Transverse colon (tissue), 3 donors: ENCODE data around the gene KIF3A.

Experiments used
- EP300 ChIP-seq: sonication (generic); formaldehyde crosslinking; IDR thresholded peaks from one replicate; pipeline ENCODE4 v1.6.1; 2017; ENCODE audit warnings: antibody characterized with exemption, low read depth
- POLR2A ChIP-seq: fragments of 450-650 bp; IDR thresholded peaks from one replicate; pipeline ENCODE4 v1.6.1; 2016; ENCODE audit warnings: antibody characterized with exemption, mild to moderate bottlenecking, moderate library complexity
- TF ChIP-seq, protein P1 (sequence below), 5 experiments: fragments of 200-600 bp in 3 of 5; fragments of 450-650 bp in 2 of 5; sonication (generic) in 3 of 5; IDR thresholded peaks; 1 replicate in 2 of 5; 2 replicates in 3 of 5; pipeline ENCODE4 v1.5.1; 2016 to 2017; ENCODE audit warnings: antibody characterized with exemption in 5 of 5, inconsistent platforms in 3 of 5, mild to moderate bottlenecking in 2 of 5, moderate library complexity in 1 of 5

DNA sequence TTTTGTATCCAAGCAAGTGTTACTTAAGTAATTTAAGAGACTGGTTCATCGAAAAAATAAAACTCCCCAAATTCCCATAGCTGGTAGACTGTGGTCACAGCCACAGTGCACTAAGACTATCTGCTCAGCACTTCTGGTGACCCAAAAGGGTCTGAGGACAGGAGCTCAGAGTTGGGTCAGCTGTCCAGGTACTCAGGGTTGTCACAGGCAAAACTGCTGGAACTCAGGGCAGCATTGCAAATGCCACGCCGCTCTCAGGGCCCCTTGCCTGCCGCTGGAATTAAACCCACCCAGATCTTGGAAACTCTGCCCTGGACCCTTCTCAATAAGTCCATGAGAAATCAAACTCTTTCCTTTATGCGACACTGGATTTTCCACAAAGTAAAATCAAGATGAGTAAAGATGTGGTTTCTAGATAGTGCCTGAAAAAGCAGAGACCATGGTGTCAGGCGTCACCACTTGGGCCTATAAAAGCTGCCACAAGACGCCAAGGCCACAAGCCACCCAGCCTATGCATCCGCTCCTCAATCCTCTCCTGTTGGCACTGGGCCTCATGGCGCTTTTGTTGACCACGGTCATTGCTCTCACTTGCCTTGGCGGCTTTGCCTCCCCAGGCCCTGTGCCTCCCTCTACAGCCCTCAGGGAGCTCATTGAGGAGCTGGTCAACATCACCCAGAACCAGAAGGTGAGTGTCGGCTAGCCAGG is 79.5 kb downstream of the KIF3A start, which contains the start of gene IL13:
- no peak for TF ChIP-seq EP300
- TF ChIP-seq POLR2A: no peak
- TF ChIP-seq, protein P1, sequence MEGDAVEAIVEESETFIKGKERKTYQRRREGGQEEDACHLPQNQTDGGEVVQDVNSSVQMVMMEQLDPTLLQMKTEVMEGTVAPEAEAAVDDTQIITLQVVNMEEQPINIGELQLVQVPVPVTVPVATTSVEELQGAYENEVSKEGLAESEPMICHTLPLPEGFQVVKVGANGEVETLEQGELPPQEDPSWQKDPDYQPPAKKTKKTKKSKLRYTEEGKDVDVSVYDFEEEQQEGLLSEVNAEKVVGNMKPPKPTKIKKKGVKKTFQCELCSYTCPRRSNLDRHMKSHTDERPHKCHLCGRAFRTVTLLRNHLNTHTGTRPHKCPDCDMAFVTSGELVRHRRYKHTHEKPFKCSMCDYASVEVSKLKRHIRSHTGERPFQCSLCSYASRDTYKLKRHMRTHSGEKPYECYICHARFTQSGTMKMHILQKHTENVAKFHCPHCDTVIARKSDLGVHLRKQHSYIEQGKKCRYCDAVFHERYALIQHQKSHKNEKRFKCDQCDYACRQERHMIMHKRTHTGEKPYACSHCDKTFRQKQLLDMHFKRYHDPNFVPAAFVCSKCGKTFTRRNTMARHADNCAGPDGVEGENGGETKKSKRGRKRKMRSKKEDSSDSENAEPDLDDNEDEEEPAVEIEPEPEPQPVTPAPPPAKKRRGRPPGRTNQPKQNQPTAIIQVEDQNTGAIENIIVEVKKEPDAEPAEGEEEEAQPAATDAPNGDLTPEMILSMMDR (IDR thresholded peaks at IDR 0.05): no peak
